ENCODE data around the gene XPOT. TPM values are rescaled to one million over a fixed set of nuclear protein-coding genes. Genes with fewer than 3 reads are reported as not detected.

Gene XPOT
- total and polyA plus RNA-seq, 2 of the 4 experiments (the other 2 are of a cell fraction) = 40.9 to 80.8 TPM

- H3K4ac ChIP-seq (ENCODE audit: low read depth, low read length) = no peak overlapping the region
- in situ Hi-C loops (cut with MboI; ENCODE audit: low sequenced_read_pairs) (loop anchor here (5.0 kb wide), 1 partner anchor 36 kb away; no protein-coding TSS in a partner anchor), intact Hi-C loops (cut with micrococcal nuclease) (loop anchor here (5.0 kb wide), 1 partner anchor 36 kb away; no protein-coding TSS in a partner anchor), dilution Hi-C loops (cut with HindIII; ENCODE audit: low sequenced_read_pairs, unreplicated experiment) (no loop called here)
- H2AFZ ChIP-seq (replicated peaks; ENCODE audit: low read length, poor library complexity) = no peak overlapping the region
- H3K18ac ChIP-seq (ENCODE audit: low read depth, low read length) = no peak overlapping the region
- H3K14ac ChIP-seq (replicated peaks; ENCODE audit: low read depth, low read length) = no peak overlapping the region
- H3K4me2 ChIP-seq (ENCODE audit: low read depth, low read length) = no peak overlapping the region
- H3K36me3 ChIP-seq (ENCODE audit: control insufficient read depth, insufficient read depth, low read length) = peaks cover 33% of the 10 kb centered on the region
- no peak overlapping the region for H3K4me3 ChIP-seq (ENCODE audit: insufficient read depth, low read depth, low read length)
- peaks cover 7% of the 10 kb centered on the region for H3K4me1 ChIP-seq (ENCODE audit: control insufficient read depth, insufficient read depth, low read length)
- H3K27ac ChIP-seq (ENCODE audit: insufficient read depth, low read length) = no peak overlapping the region
- CTCF ChIA-PET = interaction anchor here (1.3 kb wide), 1 partner anchor 583 kb away, joined by 3 read pairs; no protein-coding TSS in a partner anchor
- H3K23ac ChIP-seq (ENCODE audit: low read depth, low read length) = no peak overlapping the region
- no peak overlapping the region for H2AK9ac ChIP-seq (replicated peaks; ENCODE audit: low read depth, low read length, poor library complexity)
- H2BK120ac ChIP-seq (ENCODE audit: low read depth, low read length) = no peak overlapping the region
- H4K20me1 ChIP-seq (ENCODE audit: insufficient read depth, low read length) = peaks cover 32% of the 10 kb centered on the region
- WGBS, 2 experiments (ENCODE audit: extremely low coverage in 2 of 2, insufficient read length in 1 of 2) = no CpG with 5 or more reads among the region's 2 CpGs
- H3K56ac ChIP-seq (ENCODE audit: extremely low read depth, insufficient read depth, low read length) = no peak overlapping the region
- H2AK5ac ChIP-seq (ENCODE audit: low read depth, low read length) = no peak overlapping the region
- H3K79me1 ChIP-seq (ENCODE audit: low read depth in 1 of 2, low read length in 2 of 2) = peaks cover 43 to 54% of the 10 kb centered on the region in 2 experiments
- H3K27me3 ChIP-seq (ENCODE audit: control insufficient read depth, insufficient read depth, low read length) = no peaks in the 10 kb centered on the region
- no peak overlapping the region for H3K9ac ChIP-seq (ENCODE audit: low read depth, low read length)
- BruUV-seq (replicated peaks) = no TSS peak
- H4K5ac ChIP-seq (ENCODE audit: low read depth, low read length) = no peak overlapping the region
- ATAC-seq (ENCODE audit: low read depth) (no peak), DNase-seq (no peak)
- no peak overlapping the region for H2BK5ac ChIP-seq (ENCODE audit: low read depth, low read length, poor library complexity, severe bottlenecking)
- no peak overlapping the region; a peak in 1 of 4 replicates for H4K8ac ChIP-seq (ENCODE audit: low read depth in 2 of 2, low read length in 2 of 2)
- H3K9me1 ChIP-seq (ENCODE audit: insufficient read depth, low read length) = peaks cover 9% of the 10 kb centered on the region
- POLR2A ChIA-PET (ENCODE audit: unreplicated experiment) = no interaction called here
- no peaks in the 10 kb centered on the region for H3K9me3 ChIP-seq (ENCODE audit: control insufficient read depth, insufficient read depth, low read length)
- TF ChIP-seq SMC3 (IDR thresholded peaks at IDR 0.05; ENCODE audit: low read depth, low read length) (no peak), CTCF (conservative IDR thresholded peaks at IDR 0.05; ENCODE audit: low read depth, low read length) (no peak), CEBPB (IDR thresholded peaks at IDR 0.05; ENCODE audit: low read depth, low read length) (no peak), RCOR1 (IDR thresholded peaks at IDR 0.05; ENCODE audit: insufficient replicate concordance, low read length) (no peak), MXI1 (IDR thresholded peaks at IDR 0.05; ENCODE audit: borderline replicate concordance, low read depth, low read length) (no peak), FOS (IDR thresholded peaks at IDR 0.05; ENCODE audit: low read depth, low read length) (no peak), ELK1 (IDR thresholded peaks at IDR 0.05; ENCODE audit: borderline replicate concordance, low read depth, low read length) (no peak), POLR2A (IDR thresholded peaks at IDR 0.05; ENCODE audit: low read depth, low read length) (no peak), NFE2L2 (IDR thresholded peaks at IDR 0.05; ENCODE audit: low read depth, low read length) (no peak), BHLHE40 (IDR thresholded peaks at IDR 0.05; ENCODE audit: low read depth, low read length) (no peak), MAZ (IDR thresholded peaks at IDR 0.05; ENCODE audit: borderline replicate concordance, low read depth, low read length) (no peak)
- H2BK20ac ChIP-seq (ENCODE audit: low read depth, low read length) = no peak overlapping the region
- no peak overlapping the region for H4K91ac ChIP-seq (ENCODE audit: insufficient read depth, low read depth, low read length)
- no peak overlapping the region for H2BK15ac ChIP-seq (ENCODE audit: low read depth, low read length)
Measured at GRCh38 chr12:64411427-64411826, 7.2 kb downstream of the XPOT start.
